Muscle layer of colon (tissue), 2 donors: ENCODE measurements around the gene IFNAR1.

Source experiments
- H3K27ac ChIP-seq: one replicate; pipeline ENCODE4 v1.7.0; 2013; ENCODE audit warnings: low read depth, mild to moderate bottlenecking, low read length, moderate library complexity
- H3K27me3 ChIP-seq, 2 donors: one replicate each; pipeline ENCODE4 v1.7.0; 2013; ENCODE audit warnings: low read length in 2 of 2, mild to moderate bottlenecking in 2 of 2; ENCODE audit not compliant: insufficient read depth in 2 of 2, control insufficient read depth in 1 of 2
- H3K36me3 ChIP-seq: one replicate; pipeline ENCODE4 v1.7.0; 2013; ENCODE audit warnings: mild to moderate bottlenecking, low read length; ENCODE audit not compliant: insufficient read depth
- H3K4me1 ChIP-seq: one replicate; pipeline ENCODE4 v1.7.0; 2013; ENCODE audit warnings: mild to moderate bottlenecking, low read length; ENCODE audit not compliant: insufficient read depth
- H3K4me3 ChIP-seq, 2 donors: one replicate each; pipeline ENCODE4 v1.7.0; 2013; ENCODE audit warnings: low read length in 2 of 2, low read depth in 1 of 2, mild to moderate bottlenecking in 1 of 2, moderate library complexity in 1 of 2
- H3K9ac ChIP-seq: one replicate; pipeline ENCODE4 v1.7.0; 2013; ENCODE audit warnings: low read length
- H3K9me3 ChIP-seq: one replicate; pipeline ENCODE4 v1.7.0; 2013; ENCODE audit warnings: mild to moderate bottlenecking, low read length
- donor health status: abdominal sarcoma.
- donor health status: Adenocarcinoma of cecum.

The IFNAR1 gene

GRCh38 chr21:33293136-33293535, 31.6 kb upstream of the IFNAR1 start:
- no peaks in the 10 kb centered on the region for H3K9me3 ChIP-seq
- no peaks in the 10 kb centered on the region for H3K4me1 ChIP-seq
- H3K4me3 ChIP-seq = no peak overlapping the region
- no peaks in the 10 kb centered on the region for H3K27me3 ChIP-seq
- H3K9ac ChIP-seq = no peak overlapping the region
- no peak overlapping the region for H3K27ac ChIP-seq
- H3K36me3 ChIP-seq = peaks cover 35% of the 10 kb centered on the region

DNA sequence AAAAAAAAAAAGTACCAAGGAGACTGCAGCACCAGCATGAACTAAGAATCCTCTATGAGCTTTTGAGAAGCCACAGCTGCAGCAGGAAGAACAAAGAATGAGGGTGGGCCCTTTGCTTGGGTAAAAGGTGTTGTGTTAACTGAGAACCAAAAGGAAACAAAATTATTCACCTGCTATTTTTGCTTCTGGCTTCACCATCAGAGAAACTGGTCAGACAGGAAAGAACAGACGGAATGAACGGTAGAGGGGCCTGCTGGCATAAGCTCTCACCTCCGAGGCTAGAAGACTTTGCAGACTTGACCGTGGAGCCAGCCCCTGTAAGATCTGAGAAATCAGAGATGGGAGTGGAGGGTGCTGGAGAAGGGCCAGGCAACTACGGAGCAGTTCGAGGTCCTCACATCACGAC, 31.0 kb upstream of the IFNAR1 start:
- no peaks in the 10 kb centered on the region for H3K4me1 ChIP-seq
- no peaks in the 10 kb centered on the region for H3K9me3 ChIP-seq
- H3K36me3 ChIP-seq = peaks cover 35% of the 10 kb centered on the region
- no peak overlapping the region for H3K4me3 ChIP-seq
- no peaks in the 10 kb centered on the region for H3K27me3 ChIP-seq
- H3K27ac ChIP-seq = no peak overlapping the region
- H3K9ac ChIP-seq = no peak overlapping the region

- H3K27ac ChIP-seq = no peak overlapping the region
- H3K36me3 ChIP-seq = peaks cover 28% of the 10 kb centered on the region
- H3K9ac ChIP-seq = no peak overlapping the region
- no peaks in the 10 kb centered on the region for H3K9me3 ChIP-seq
- H3K27me3 ChIP-seq = no peaks in the 10 kb centered on the region
- peaks cover 6% of the 10 kb centered on the region for H3K4me1 ChIP-seq
- no peak overlapping the region for H3K4me3 ChIP-seq
These were observed 28.6 kb upstream of the IFNAR1 start for GRCh38 chr21:33296156-33296555.

- Histone ChIP-seq H3K4me1 (peaks cover 14% of the 10 kb centered on the region), H3K27me3 (no peaks in the 10 kb centered on the region), H3K9me3 (no peaks in the 10 kb centered on the region), H3K4me3 (no peak overlapping the region), H3K36me3 (peaks cover 10% of the 10 kb centered on the region), H3K9ac (no peak overlapping the region), H3K27ac (no peak overlapping the region)
These were observed 25.5 kb upstream of the IFNAR1 start for GRCh38 chr21:33299181-33299752.

DNA sequence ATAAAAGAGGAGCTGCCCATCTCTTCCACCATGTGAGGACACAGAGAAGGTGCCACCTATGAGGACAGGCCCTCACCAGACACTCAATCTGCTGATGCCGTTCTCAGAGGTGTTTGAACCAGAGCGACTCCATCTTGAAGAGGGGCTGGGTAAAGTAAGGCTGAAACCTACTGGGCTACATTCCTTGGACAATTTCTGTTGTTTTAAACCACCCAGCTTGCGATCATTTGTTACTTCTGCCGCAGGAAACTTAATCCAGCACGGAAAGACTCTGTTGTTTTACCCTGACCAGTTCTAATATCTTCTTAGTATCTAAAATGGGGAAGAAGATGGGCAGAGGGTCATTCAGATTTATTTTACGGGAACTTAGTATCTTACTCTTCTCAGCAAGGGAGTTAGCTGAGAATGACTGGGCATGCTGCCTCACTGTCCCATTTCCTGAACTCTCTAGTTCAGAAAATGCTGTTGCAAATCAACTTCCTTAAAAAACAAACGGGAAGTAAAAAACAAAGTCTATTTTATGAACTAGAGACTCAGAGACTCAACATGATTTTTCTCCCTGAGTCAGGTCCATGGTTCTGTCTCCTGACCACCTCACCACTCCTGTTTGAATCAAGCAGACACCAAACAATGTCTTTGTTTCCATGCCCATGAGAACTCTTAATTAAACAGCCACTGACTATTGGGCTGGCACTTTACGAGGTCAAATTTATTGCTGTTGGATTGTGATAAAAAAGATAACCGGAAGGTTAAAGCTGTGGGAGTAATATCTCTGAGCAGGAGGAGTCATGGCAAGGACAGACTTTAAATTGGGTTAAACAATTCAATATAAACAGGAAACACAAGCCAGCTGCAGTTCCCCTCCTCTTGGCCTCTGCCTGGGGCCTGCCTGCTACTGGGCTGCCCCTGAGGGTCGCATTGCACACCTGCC, 23.8 kb upstream of the IFNAR1 start:
- Histone ChIP-seq H3K9me3 (no peaks in the 10 kb centered on the region), H3K9ac (no peak overlapping the region), H3K27ac (no peak overlapping the region), H3K4me1 (peaks cover 14% of the 10 kb centered on the region), H3K4me3 (no peak overlapping the region), H3K36me3 (peaks cover 5% of the 10 kb centered on the region), H3K27me3 (no peaks in the 10 kb centered on the region)

GRCh38 chr21:33301632-33302002, 23.2 kb upstream of the IFNAR1 start:
- H3K9ac ChIP-seq = no peak overlapping the region
- no peak overlapping the region for H3K4me3 ChIP-seq
- no peaks in the 10 kb centered on the region for H3K9me3 ChIP-seq
- H3K27me3 ChIP-seq = no peaks in the 10 kb centered on the region
- no peaks in the 10 kb centered on the region for H3K36me3 ChIP-seq
- no peak overlapping the region for H3K27ac ChIP-seq
- peaks cover 14% of the 10 kb centered on the region for H3K4me1 ChIP-seq

DNA sequence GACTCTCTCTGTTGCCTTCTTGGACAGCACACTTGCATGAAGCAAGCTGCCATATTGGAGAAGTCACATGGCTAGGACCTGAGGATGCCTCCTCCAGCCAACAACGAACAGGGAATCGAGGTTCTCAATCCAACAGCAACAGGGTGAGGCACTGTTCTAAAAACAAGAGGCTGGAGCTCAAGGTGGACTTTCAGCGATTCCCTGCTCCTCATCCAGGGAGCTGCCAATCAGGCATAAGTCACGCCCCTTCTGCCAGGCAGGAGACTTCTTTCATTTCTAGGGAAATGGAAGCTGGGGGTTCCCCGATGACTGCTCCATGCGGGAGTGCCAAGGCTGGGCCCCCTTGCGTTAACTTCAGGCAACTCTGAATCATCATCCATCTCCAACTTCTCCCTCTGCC, 22.7 kb upstream of the IFNAR1 start:
- Histone ChIP-seq H3K9ac (no peak overlapping the region), H3K27ac (no peak overlapping the region), H3K4me3 (no peak overlapping the region)

GRCh38 chr21:33302796-33303195, 22.0 kb upstream of the IFNAR1 start:
- no peaks in the 10 kb centered on the region for H3K9me3 ChIP-seq
- H3K9ac ChIP-seq = no peak overlapping the region
- H3K4me1 ChIP-seq = peaks cover 14% of the 10 kb centered on the region
- no peak overlapping the region for H3K4me3 ChIP-seq
- no peak overlapping the region for H3K27ac ChIP-seq
- no peaks in the 10 kb centered on the region for H3K27me3 ChIP-seq
- H3K36me3 ChIP-seq = no peaks in the 10 kb centered on the region

More for the DNA sequence above, 22.7 kb upstream of the IFNAR1 start:
- no peaks in the 10 kb centered on the region for H3K36me3 ChIP-seq
- no peaks in the 10 kb centered on the region for H3K27me3 ChIP-seq
- no peaks in the 10 kb centered on the region for H3K9me3 ChIP-seq
- H3K4me1 ChIP-seq = peaks cover 14% of the 10 kb centered on the region

DNA sequence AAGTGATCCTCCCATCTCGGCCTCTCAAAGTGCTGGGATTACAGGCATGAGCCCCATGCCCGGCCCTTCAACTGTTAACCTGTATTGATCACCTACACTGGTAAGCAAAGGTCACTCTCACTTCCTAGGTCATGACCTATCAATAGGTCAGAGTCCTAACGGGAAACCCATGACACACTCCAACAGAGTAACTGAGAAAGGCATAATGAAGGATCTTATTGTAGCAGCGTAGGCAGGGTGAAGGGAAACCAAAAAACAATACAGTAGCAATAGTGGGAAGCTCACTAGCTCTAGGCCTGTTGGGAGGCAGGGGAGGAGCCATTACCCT, 19.5 kb upstream of the IFNAR1 start:
- H3K27me3 ChIP-seq = no peaks in the 10 kb centered on the region
- peaks cover 14% of the 10 kb centered on the region for H3K4me1 ChIP-seq
- H3K9ac ChIP-seq = no peak overlapping the region
- H3K36me3 ChIP-seq = no peaks in the 10 kb centered on the region
- no peak overlapping the region for H3K4me3 ChIP-seq
- H3K27ac ChIP-seq = no peak overlapping the region
- H3K9me3 ChIP-seq = no peaks in the 10 kb centered on the region

GRCh38 chr21:33305938-33306337, 18.8 kb upstream of the IFNAR1 start:
- Histone ChIP-seq H3K9me3 (no peaks in the 10 kb centered on the region), H3K4me1 (peaks cover 10% of the 10 kb centered on the region), H3K27me3 (no peaks in the 10 kb centered on the region), H3K4me3 (no peak overlapping the region), H3K27ac (no peak overlapping the region), H3K9ac (no peak overlapping the region), H3K36me3 (no peaks in the 10 kb centered on the region)

- Histone ChIP-seq H3K27ac (no peak overlapping the region), H3K36me3 (no peaks in the 10 kb centered on the region), H3K9me3 (no peaks in the 10 kb centered on the region), H3K9ac (no peak overlapping the region), H3K4me3 (no peak overlapping the region), H3K27me3 (no peaks in the 10 kb centered on the region), H3K4me1 (no peaks in the 10 kb centered on the region)
These were observed 15.9 kb upstream of the IFNAR1 start for GRCh38 chr21:33308586-33309490.
